HFFc6 (cell line): ENCODE measurements around the gene CACNA1H. TPM values are rescaled to one million over a fixed set of nuclear protein-coding genes. Genes with fewer than 3 reads are reported as not detected.

Experiments
- DNase-seq: peaks from one replicate; pipeline ENCODE4 v3.0.0-alpha.2; 2018
- H3K27ac Mint-ChIP-seq: 2 replicates; pipeline ENCODE4 v1.8.0; 2020; ENCODE audit warnings: mild to moderate bottlenecking, mixed read lengths
- H3K27me3 Mint-ChIP-seq: 2 replicates; pipeline ENCODE4 v1.8.0; 2021; ENCODE audit warnings: mild to moderate bottlenecking, moderate library complexity, mixed read lengths; ENCODE audit not compliant: insufficient read depth
- H3K36me3 Mint-ChIP-seq: 2 replicates; pipeline ENCODE4 v1.8.0; 2021; ENCODE audit warnings: low read depth, mixed read lengths
- H3K4me1 Mint-ChIP-seq: 2 replicates; pipeline ENCODE4 v1.8.0; 2020; ENCODE audit warnings: low read depth, mixed read lengths
- H3K4me3 Mint-ChIP-seq: 2 replicates; pipeline ENCODE4 v1.8.0; 2020; ENCODE audit warnings: mild to moderate bottlenecking, moderate library complexity, mixed read lengths
- H3K9me3 Mint-ChIP-seq: 2 replicates; pipeline ENCODE4 v1.8.0; 2020; ENCODE audit warnings: mild to moderate bottlenecking, mixed read lengths
- total RNA-seq, 6 experiments: library from RNA; stranded (reverse); fragmentation: NEBNext Ultra II Directional; extraction: Animal tissue kit (Norgen Biotek cat#: 25700); gene quantifications; 2 replicates in 1 of 6; 3 replicates in 5 of 6; pipeline ENCODE4 v1.2.3, GENCODE V29; 2021
- TF ChIP-seq, protein P1 (sequence below): fragments of 200-600 bp; sonication (generic); IDR thresholded peaks from 2 replicates; pipeline ENCODE4 v1.5.0; 2021; ENCODE audit warnings: antibody characterized with exemption, mild to moderate bottlenecking

The CACNA1H gene
- total RNA-seq, 6 experiments from 2014 or later = 0.03 to 0.05 TPM; not detected in 4

DNA sequence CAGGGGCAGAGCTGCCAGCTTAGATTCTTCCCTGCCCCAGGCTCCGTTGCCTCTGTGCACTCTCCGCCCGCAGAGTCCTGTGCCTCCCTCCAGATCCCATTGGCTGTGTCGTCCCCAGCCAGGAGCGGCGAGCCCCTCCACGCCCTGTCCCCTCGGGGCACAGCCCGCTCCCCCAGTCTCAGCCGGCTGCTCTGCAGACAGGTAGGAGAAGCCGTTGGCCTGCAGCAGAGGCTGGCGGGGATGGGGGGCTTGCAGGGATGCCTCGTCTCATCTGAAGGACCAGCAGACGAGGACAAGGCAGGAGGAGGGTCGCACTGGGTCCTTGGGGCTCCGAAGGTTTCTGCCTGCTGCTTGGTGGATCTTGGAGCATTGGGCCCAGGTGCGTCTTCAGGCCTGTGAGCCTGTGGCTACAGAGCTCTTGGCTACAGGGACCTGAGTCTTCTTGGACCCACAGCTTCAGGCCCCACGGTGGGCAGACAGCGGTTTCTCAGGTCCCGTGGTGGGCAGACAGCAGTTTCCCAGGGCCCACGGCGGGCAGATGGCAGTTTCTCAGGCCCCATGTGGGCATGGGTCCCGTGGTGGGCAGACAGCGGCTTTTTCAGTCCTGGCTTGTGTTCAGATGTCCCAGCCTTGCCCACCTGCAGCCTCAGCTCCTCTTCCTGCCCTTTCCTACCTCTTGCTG, 66.2 kb downstream of the CACNA1H start:
- H3K36me3 Mint-ChIP-seq = no peaks in the 10 kb centered on the region
- DNase-seq = no peak
- H3K27me3 Mint-ChIP-seq = peaks cover 6% of the 10 kb centered on the region
- no peaks in the 10 kb centered on the region for H3K9me3 Mint-ChIP-seq
- no peaks in the 10 kb centered on the region for H3K4me1 Mint-ChIP-seq
- no peak overlapping the region for H3K4me3 Mint-ChIP-seq
- H3K27ac Mint-ChIP-seq = no peak overlapping the region
- TF ChIP-seq, protein P1, sequence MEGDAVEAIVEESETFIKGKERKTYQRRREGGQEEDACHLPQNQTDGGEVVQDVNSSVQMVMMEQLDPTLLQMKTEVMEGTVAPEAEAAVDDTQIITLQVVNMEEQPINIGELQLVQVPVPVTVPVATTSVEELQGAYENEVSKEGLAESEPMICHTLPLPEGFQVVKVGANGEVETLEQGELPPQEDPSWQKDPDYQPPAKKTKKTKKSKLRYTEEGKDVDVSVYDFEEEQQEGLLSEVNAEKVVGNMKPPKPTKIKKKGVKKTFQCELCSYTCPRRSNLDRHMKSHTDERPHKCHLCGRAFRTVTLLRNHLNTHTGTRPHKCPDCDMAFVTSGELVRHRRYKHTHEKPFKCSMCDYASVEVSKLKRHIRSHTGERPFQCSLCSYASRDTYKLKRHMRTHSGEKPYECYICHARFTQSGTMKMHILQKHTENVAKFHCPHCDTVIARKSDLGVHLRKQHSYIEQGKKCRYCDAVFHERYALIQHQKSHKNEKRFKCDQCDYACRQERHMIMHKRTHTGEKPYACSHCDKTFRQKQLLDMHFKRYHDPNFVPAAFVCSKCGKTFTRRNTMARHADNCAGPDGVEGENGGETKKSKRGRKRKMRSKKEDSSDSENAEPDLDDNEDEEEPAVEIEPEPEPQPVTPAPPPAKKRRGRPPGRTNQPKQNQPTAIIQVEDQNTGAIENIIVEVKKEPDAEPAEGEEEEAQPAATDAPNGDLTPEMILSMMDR = no peak

DNA sequence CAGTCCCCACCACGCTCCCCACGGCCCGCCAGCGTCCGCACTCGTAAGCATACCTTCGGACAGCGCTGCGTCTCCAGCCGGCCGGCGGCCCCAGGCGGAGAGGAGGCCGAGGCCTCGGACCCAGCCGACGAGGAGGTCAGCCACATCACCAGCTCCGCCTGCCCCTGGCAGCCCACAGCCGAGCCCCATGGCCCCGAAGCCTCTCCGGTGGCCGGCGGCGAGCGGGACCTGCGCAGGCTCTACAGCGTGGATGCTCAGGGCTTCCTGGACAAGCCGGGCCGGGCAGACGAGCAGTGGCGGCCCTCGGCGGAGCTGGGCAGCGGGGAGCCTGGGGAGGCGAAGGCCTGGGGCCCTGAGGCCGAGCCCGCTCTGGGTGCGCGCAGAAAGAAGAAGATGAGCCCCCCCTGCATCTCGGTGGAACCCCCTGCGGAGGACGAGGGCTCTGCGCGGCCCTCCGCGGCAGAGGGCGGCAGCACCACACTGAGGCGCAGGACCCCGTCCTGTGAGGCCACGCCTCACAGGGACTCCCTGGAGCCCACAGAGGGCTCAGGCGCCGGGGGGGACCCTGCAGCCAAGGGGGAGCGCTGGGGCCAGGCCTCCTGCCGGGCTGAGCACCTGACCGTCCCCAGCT, 67.3 kb downstream of the CACNA1H start:
- Mint-ChIP-seq H3K9me3 (no peaks in the 10 kb centered on the region), H3K27ac (no peak overlapping the region), H3K4me1 (no peaks in the 10 kb centered on the region), H3K27me3 (peaks cover 6% of the 10 kb centered on the region), H3K36me3 (no peaks in the 10 kb centered on the region), H3K4me3 (no peak overlapping the region)
- DNase-seq = no peak
- TF ChIP-seq, protein P1 = no peak

DNA sequence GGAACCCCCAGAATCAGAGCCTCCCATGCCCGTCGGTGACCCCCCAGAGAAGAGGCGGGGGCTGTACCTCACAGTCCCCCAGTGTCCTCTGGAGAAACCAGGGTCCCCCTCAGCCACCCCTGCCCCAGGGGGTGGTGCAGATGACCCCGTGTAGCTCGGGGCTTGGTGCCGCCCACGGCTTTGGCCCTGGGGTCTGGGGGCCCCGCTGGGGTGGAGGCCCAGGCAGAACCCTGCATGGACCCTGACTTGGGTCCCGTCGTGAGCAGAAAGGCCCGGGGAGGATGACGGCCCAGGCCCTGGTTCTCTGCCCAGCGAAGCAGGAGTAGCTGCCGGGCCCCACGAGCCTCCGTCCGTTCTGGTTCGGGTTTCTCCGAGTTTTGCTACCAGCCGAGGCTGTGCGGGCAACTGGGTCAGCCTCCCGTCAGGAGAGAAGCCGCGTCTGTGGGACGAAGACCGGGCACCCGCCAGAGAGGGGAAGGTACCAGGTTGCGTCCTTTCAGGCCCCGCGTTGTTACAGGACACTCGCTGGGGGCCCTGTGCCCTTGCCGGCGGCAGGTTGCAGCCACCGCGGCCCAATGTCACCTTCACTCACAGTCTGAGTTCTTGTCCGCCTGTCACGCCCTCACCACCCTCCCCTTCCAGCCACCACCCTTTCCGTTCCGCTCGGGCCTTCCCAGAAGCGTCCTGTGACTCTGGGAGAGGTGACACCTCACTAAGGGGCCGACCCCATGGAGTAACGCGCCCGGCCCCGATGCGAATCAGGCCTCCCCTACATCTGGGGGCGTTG, 68.1 kb downstream of the CACNA1H start:
- no peak for DNase-seq
- H3K36me3 Mint-ChIP-seq = no peaks in the 10 kb centered on the region
- no peak overlapping the region for H3K4me3 Mint-ChIP-seq
- TF ChIP-seq, protein P1 = no peak
- peaks cover 6% of the 10 kb centered on the region for H3K27me3 Mint-ChIP-seq
- no peak overlapping the region for H3K27ac Mint-ChIP-seq
- no peaks in the 10 kb centered on the region for H3K9me3 Mint-ChIP-seq
- H3K4me1 Mint-ChIP-seq = peaks cover 4% of the 10 kb centered on the region; the same call in 1 of the 2 replicates

DNA sequence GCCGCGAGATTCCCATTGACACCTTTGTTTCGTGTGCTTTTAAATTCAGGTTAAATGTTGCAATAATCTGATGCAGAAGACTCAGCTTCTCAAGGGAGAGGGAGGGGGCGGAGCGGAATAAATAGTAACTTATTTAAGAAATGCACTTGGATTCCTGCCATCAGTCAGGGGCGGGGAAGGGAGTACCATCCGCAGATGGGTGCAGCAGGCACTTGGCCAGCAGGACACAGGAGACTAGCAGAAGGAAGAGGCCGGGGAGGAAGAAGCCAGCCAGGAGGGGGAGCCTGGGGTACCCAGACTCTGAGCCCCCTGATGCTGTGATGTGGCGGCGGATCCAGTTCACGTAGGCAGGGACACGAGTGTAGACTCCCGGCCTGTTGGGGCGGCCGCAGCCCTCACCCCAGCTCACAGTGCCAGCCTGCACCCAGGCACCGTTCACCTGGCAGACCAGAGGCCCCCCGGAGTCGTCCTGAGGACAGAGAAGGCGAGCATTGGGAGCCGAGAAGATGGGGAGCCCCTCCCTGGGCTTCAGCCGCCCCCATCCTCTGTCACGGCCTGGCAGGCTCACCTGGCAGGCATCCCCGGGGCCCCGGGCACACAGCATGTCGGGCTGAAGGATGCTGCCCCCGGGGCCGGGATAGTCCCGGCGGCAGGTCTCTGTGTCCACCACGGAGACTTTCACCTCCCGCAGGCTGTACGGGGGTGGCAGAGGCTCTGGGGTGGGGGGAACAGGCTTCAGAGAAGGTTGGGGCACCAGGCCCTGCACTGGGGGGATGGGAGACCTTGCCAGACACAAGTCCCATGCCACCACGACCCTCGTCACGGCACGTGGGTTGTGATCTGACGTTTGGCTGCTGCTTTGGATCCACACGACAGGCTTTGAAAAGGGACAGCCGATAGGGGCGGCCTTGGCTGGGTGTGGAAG, 69.0 kb downstream of the CACNA1H start:
- no peak overlapping the region for H3K4me3 Mint-ChIP-seq
- peaks cover 6% of the 10 kb centered on the region for H3K27me3 Mint-ChIP-seq
- H3K4me1 Mint-ChIP-seq = peaks cover 4% of the 10 kb centered on the region; the same call in 1 of the 2 replicates
- H3K36me3 Mint-ChIP-seq = no peaks in the 10 kb centered on the region
- H3K9me3 Mint-ChIP-seq = no peaks in the 10 kb centered on the region
- DNase-seq = no peak
- TF ChIP-seq, protein P1 = no peak
- no peak overlapping the region for H3K27ac Mint-ChIP-seq
